GM19463 (cell line): Measurements from ENCODE around the gene C20orf204.

ENCODE experiments used
- ATAC-seq: cut with Tn5 transposase; IDR thresholded peaks from one replicate; pipeline ENCODE4 v1.9.1; 2021; ENCODE audit warnings: mild to moderate bottlenecking, moderate library complexity; ENCODE audit not compliant: unreplicated experiment

C20orf204 gene

GRCh38 chr20:64070244-64070993 lies 34.4 kb downstream of the C20orf204 start:
- no peak for ATAC-seq

GRCh38 chr20:64071341-64072332 lies 35.7 kb downstream of the C20orf204 start:
- ATAC-seq: no peak

GRCh38 chr20:64072498-64073063 lies 36.6 kb downstream of the C20orf204 start:
- ATAC-seq: no peak

- ATAC-seq: no peak
These were observed 37.6 kb downstream of the C20orf204 start for GRCh38 chr20:64073476-64074183.

GRCh38 chr20:64074184-64074789 lies 38.3 kb downstream of the C20orf204 start:
- no peak for ATAC-seq

GRCh38 chr20:64074963-64075362 lies 39.0 kb downstream of the C20orf204 start:
- ATAC-seq: no peak

- no peak for ATAC-seq
These were observed 39.6 kb downstream of the C20orf204 start for GRCh38 chr20:64075556-64075955.

GRCh38 chr20:64076061-64076997 lies 40.3 kb downstream of the C20orf204 start:
- ATAC-seq: no peak

GRCh38 chr20:64077094-64077493 lies 41.1 kb downstream of the C20orf204 start:
- ATAC-seq: no peak

GRCh38 chr20:64077541-64077875 lies 41.5 kb downstream of the C20orf204 start:
- ATAC-seq: no peak

- no peak for ATAC-seq
These were observed 42.0 kb downstream of the C20orf204 start for GRCh38 chr20:64077876-64078551.

- ATAC-seq: no peak
These were observed 42.9 kb downstream of the C20orf204 start for GRCh38 chr20:64078934-64079272.

GRCh38 chr20:64079273-64080012 lies 43.5 kb downstream of the C20orf204 start, which contains the start of gene RGS19:
Gene RGS19 (minus strand): TSS chr20:64079518. CDS start chr20:64076886, 2,632 bp downstream.
- ATAC-seq: peak; percentile 47

GRCh38 chr20:64080013-64080812 lies 44.2 kb downstream of the C20orf204 start, which contains the start of gene OPRL1:
Gene OPRL1 (plus strand): TSS chr20:64080082. CDS start chr20:64092721, 12,639 bp downstream.
- peak; percentile 8 for ATAC-seq

GRCh38 chr20:64080813-64081623 lies 45.0 kb downstream of the C20orf204 start:
- no peak for ATAC-seq

- ATAC-seq: no peak
These were observed 45.6 kb downstream of the C20orf204 start for GRCh38 chr20:64081624-64081964.
